ENCODE results near the gene SERPINA6.
"Not testable (repeated sequence)": the region's sequence is repeated elsewhere in the genome, so short reads cannot be mapped to it uniquely, and the experiment has no call there.

Gene SERPINA6

DNA sequence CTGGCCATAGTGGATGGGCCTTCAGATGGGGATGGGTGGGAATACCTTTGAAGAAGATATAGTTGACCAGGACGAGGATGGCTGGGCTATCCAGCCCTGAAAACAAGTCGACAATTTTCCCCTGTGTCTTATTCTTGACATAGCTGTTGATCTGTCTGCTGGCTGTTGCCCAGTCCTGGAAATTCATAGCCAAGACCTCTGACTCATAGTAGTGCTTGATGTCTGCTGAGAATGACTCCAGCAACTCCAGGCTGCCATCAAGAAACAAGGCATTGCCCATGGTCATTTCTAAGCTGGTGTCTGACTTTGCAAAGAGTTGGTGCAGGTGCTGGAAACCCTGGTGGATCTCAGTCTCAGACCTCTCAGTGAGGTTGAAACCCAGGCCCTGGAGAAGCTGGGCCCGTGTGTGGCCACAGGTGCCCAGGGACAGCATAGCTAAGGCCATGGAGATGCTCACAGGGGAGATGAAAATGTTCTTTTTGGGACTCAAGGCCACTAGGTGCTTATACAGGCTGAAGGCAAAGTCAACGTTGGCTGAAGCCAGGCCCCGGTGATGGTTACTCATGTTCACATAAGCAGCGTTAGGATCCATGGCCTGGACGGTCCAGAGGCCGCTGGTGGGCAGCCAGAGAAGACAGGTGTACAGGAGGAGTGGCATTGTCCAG, 9.0 kb downstream of the SERPINA6 start:
- H3K9me3 ChIP-seq (ENCODE audit: control insufficient read depth, insufficient read depth, low read length): no peaks in the 10 kb centered on the region
- no peaks in the 10 kb centered on the region for H3K27me3 ChIP-seq (ENCODE audit: control insufficient read depth, insufficient read depth, low read length)
- H3K4me1 ChIP-seq (ENCODE audit: control insufficient read depth, insufficient read depth, low read length): no peaks in the 10 kb centered on the region
- H3K4me3 ChIP-seq (ENCODE audit: low read depth, low read length): no peak overlapping the region
- H3K9ac ChIP-seq (ENCODE audit: low read depth, low read length): no peak overlapping the region
- no peaks in the 10 kb centered on the region for H3K36me3 ChIP-seq (ENCODE audit: control insufficient read depth, insufficient read depth, low read length)

DNA sequence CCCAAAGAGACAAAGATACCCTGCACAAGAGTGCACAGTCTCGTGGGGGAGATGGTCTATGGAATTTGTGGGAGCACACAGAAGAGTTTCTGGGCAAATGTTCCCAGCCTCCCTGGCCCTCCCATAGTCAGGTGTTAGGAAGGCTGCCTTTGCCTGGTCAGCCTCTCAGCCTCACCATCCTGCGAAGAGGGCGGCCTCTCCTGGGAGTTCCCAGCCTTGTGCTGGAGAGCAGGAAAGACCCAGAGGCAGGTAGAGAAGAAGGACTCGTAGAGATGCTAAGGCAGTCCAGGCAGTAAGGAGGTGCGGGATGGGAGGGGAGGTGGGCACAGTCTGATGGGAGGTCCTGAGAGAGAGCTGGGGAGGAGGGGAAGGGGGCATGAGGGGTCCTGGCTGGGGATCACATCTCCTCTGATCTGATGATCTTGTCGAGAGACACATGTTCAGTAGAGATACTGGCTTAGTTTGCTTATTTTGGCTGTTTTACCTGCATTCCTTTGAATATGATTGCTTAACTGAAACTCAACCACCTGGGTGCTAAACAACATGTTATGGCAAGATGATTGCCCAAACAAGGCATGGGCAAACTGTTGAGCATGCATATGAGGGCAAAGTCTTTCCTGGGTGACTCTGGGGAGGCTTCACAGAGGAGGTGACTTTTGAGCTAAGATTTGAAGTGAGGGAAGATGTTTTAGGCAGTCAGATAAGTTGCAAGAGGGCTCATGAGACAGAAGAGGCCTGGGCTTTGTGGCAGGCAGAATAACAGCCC, 10.5 kb downstream of the SERPINA6 start:
- no peaks in the 10 kb centered on the region for H3K36me3 ChIP-seq (ENCODE audit: control insufficient read depth, insufficient read depth, low read length)
- no peak overlapping the region for H3K9ac ChIP-seq (ENCODE audit: low read depth, low read length)
- H3K4me3 ChIP-seq (ENCODE audit: low read depth, low read length): no peak overlapping the region
- no peaks in the 10 kb centered on the region for H3K27me3 ChIP-seq (ENCODE audit: control insufficient read depth, insufficient read depth, low read length)
- no peaks in the 10 kb centered on the region for H3K9me3 ChIP-seq (ENCODE audit: control insufficient read depth, insufficient read depth, low read length)
- no peaks in the 10 kb centered on the region for H3K4me1 ChIP-seq (ENCODE audit: control insufficient read depth, insufficient read depth, low read length)

DNA sequence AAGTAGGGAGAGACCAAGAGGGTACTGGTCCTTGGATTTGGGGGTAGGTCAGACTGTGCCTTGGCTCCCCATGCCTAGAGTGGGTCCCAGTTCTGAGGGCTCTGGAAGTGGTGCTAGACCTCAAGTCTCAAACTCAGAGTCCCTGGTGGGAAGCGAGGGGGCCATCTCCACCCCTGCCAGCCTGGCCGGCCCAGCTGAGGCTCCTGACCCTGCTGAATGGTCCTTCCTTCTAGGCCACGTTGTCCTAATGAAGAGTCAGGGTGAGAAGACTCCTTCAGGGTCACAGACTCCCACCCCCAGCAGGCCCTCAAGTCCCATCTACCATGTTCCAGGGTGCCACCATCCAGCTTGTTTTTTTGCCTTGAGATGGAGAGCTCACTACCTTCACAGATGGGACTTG, 12.9 kb downstream of the SERPINA6 start:
- Histone ChIP-seq H3K9ac (ENCODE audit: low read depth, low read length) (no peak overlapping the region), H3K9me3 (ENCODE audit: control insufficient read depth, insufficient read depth, low read length) (no peaks in the 10 kb centered on the region), H3K27me3 (ENCODE audit: control insufficient read depth, insufficient read depth, low read length) (no peaks in the 10 kb centered on the region), H3K4me3 (ENCODE audit: low read depth, low read length) (no peak overlapping the region), H3K36me3 (ENCODE audit: control insufficient read depth, insufficient read depth, low read length) (no peaks in the 10 kb centered on the region), H3K4me1 (ENCODE audit: control insufficient read depth, insufficient read depth, low read length) (no peaks in the 10 kb centered on the region)

DNA sequence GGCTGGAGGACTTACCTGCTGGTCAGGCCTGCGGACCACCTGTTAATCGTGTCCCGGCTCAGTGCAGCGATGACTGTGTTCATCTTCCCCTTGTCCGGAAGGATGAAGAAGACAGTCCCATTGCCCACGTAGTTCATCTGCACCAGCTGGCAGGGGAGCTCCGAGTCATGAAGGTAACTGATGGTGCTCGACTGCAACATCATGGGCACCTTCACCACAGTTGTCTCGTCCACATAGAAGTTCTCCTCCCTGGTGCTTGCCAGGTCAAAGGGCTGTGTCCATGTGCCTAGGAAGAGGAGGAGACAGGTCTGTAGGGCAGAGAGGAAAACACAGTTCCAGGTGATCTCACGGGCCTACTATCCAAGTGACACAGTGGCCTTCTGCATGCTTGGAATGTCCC, 13.4 kb downstream of the SERPINA6 start:
- no peak overlapping the region for H3K9ac ChIP-seq (ENCODE audit: low read depth, low read length)
- no peaks in the 10 kb centered on the region for H3K36me3 ChIP-seq (ENCODE audit: control insufficient read depth, insufficient read depth, low read length)
- no peak overlapping the region for H3K4me3 ChIP-seq (ENCODE audit: low read depth, low read length)

DNA sequence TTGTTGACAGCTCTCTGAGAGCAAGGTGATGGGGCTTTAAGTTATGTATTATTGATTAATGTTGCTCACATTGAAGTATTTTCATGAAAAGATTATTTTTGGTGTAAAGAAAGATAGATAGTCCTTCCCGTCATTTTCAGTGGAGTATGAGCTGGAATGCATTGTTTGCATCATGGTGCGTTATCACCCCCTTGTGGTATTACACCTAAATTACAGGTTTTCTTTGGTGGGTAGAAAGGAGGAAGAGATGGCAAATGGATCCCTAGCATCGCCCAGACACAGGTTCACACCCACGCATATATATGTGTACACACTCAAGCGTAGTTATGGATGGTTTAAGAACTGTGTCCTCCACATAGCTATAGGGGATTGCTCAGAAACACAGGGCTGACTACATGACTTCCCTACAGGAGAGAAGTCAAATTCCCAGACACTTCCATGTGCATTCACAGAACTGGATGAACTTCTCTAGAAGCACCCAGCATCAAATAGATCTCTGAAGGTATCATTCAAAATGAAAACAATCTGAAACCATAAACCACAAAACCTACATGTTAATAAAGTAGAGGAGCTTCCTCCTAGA, 15.6 kb downstream of the SERPINA6 start:
- no peaks in the 10 kb centered on the region for H3K27me3 ChIP-seq (ENCODE audit: control insufficient read depth, insufficient read depth, low read length)
- no peaks in the 10 kb centered on the region for H3K36me3 ChIP-seq (ENCODE audit: control insufficient read depth, insufficient read depth, low read length)
- H3K4me1 ChIP-seq (ENCODE audit: control insufficient read depth, insufficient read depth, low read length): no peaks in the 10 kb centered on the region
- H3K9ac ChIP-seq (ENCODE audit: low read depth, low read length): no peak overlapping the region
- H3K4me3 ChIP-seq (ENCODE audit: low read depth, low read length): no peak overlapping the region
- H3K9me3 ChIP-seq (ENCODE audit: control insufficient read depth, insufficient read depth, low read length): no peaks in the 10 kb centered on the region

More for the DNA sequence above, 13.4 kb downstream of the SERPINA6 start:
- H3K9me3 ChIP-seq (ENCODE audit: control insufficient read depth, insufficient read depth, low read length): no peaks in the 10 kb centered on the region
- H3K27me3 ChIP-seq (ENCODE audit: control insufficient read depth, insufficient read depth, low read length): no peaks in the 10 kb centered on the region
- no peaks in the 10 kb centered on the region for H3K4me1 ChIP-seq (ENCODE audit: control insufficient read depth, insufficient read depth, low read length)

DNA sequence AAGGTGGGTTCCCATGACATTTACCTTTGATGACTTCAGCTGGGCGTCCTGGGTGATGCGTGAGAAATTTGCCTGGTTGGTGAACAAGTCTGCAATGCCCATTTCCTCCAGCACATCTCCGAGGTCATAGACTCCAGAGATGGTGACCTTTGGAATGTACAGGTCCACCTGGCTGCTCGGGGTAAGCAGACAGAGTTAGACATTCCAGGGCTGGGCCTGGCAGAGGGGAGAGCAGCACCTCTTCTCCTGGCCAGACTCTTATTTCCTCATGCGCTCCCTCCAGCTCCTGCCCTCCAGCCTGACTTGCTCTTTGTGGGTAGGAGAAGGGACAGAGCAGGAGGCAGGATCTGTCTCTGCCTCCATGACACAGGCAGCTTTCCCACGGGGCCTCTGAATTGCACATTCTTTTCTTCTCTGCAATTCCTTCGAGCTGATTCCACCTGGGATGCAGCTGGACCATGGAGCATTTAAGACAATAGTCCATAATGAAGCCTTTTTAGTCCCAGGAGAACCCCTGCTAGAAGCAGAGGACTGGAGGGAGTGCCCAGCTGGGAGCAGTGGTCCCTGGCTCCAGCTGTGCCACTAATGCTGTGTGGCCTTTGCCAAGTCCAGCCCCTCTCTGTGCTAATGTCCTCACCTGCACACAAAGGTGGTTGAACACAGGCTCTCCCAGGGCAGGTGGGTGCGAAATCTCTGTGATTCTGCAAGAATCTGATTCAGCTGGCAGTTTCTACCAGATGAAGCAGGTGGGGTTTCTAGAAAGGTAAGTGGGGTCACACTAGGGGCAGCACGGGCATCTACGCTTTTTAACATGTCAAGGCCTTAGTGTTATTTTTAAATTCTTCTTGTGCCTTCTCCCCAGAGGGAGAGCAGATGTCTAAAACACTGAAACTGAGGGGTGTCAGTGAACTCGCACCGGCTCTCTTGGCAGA, 16.8 kb downstream of the SERPINA6 start:
- H3K36me3 ChIP-seq (ENCODE audit: control insufficient read depth, insufficient read depth, low read length): no peaks in the 10 kb centered on the region
- no peaks in the 10 kb centered on the region for H3K27me3 ChIP-seq (ENCODE audit: control insufficient read depth, insufficient read depth, low read length)
- no peak overlapping the region for H3K4me3 ChIP-seq (ENCODE audit: low read depth, low read length)
- no peaks in the 10 kb centered on the region for H3K4me1 ChIP-seq (ENCODE audit: control insufficient read depth, insufficient read depth, low read length)
- H3K9me3 ChIP-seq (ENCODE audit: control insufficient read depth, insufficient read depth, low read length): no peaks in the 10 kb centered on the region
- no peak overlapping the region for H3K9ac ChIP-seq (ENCODE audit: low read depth, low read length)

DNA sequence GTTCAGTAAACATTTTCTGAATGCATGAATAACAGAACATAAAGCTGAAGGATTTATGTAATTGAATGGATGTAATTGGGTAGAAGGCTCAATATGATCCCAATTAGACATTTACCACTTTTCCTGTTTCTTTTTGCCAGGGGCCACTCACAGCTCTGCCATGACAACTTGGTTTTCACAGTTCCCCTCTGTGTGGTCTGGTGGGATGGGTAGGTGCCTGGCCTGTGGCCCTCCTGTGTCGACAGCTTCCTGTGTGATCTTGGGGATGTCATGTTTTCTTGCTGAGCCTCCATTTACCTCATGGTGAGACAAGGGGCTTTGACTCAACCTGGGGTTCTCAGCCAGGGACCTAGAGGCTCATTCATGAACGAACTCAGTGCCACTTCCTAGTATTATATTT, 17.5 kb downstream of the SERPINA6 start:
- H3K9ac ChIP-seq (ENCODE audit: low read depth, low read length): no peak overlapping the region
- H3K36me3 ChIP-seq (ENCODE audit: control insufficient read depth, insufficient read depth, low read length): no peaks in the 10 kb centered on the region
- no peaks in the 10 kb centered on the region for H3K4me1 ChIP-seq (ENCODE audit: control insufficient read depth, insufficient read depth, low read length)
- no peak overlapping the region for H3K4me3 ChIP-seq (ENCODE audit: low read depth, low read length)
- no peaks in the 10 kb centered on the region for H3K9me3 ChIP-seq (ENCODE audit: control insufficient read depth, insufficient read depth, low read length)
- no peaks in the 10 kb centered on the region for H3K27me3 ChIP-seq (ENCODE audit: control insufficient read depth, insufficient read depth, low read length)

DNA sequence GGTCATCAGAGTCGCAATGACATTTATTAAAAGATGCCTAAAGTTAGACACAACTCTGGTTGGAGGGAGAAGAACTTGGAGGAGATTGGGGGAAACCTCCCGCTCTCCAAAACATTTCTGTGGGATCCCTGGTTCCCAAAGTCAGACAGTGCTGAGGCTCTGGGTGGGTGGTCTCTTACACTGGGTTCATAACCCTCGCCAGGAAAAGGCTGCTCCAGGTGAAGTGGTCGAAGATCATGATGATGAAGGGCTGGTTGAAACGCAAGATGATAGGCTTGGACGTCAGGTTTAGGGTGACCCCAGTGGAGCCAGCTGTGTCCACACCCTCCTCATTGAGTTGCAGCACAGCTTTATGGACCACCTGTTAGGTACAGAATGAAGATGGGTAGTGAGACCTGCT, 18.9 kb downstream of the SERPINA6 start:
- H3K4me1 ChIP-seq (ENCODE audit: control insufficient read depth, insufficient read depth, low read length): no peaks in the 10 kb centered on the region
- no peak overlapping the region for H3K9ac ChIP-seq (ENCODE audit: low read depth, low read length)
- H3K4me3 ChIP-seq (ENCODE audit: low read depth, low read length): no peak overlapping the region
- no peaks in the 10 kb centered on the region for H3K9me3 ChIP-seq (ENCODE audit: control insufficient read depth, insufficient read depth, low read length)
- no peaks in the 10 kb centered on the region for H3K36me3 ChIP-seq (ENCODE audit: control insufficient read depth, insufficient read depth, low read length)
- no peaks in the 10 kb centered on the region for H3K27me3 ChIP-seq (ENCODE audit: control insufficient read depth, insufficient read depth, low read length)

DNA sequence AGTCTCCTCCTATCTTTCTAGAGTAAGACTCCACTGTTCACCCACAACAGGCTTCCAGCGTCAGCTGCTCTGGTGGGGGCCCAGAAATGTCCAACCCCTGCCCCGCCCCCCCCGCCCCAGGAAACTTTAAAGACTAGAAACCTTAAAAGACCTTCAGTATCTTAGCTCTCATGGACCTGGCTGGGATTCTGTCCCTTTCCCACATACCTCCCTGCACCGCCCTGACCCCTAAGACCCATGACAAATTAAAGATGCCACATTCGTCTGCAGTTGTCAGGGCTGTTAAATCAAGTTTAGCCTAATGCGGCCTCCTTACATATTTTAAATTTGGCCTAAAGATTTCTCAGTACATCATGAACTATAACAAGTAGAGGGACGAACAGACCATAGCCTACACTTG, 20.0 kb downstream of the SERPINA6 start:
- Histone ChIP-seq H3K4me1 (ENCODE audit: control insufficient read depth, insufficient read depth, low read length) (no peaks in the 10 kb centered on the region), H3K9me3 (ENCODE audit: control insufficient read depth, insufficient read depth, low read length) (no peaks in the 10 kb centered on the region), H3K9ac (ENCODE audit: low read depth, low read length) (no peak overlapping the region), H3K27me3 (ENCODE audit: control insufficient read depth, insufficient read depth, low read length) (no peaks in the 10 kb centered on the region), H3K36me3 (ENCODE audit: control insufficient read depth, insufficient read depth, low read length) (no peaks in the 10 kb centered on the region), H3K4me3 (ENCODE audit: low read depth, low read length) (no peak overlapping the region)

DNA sequence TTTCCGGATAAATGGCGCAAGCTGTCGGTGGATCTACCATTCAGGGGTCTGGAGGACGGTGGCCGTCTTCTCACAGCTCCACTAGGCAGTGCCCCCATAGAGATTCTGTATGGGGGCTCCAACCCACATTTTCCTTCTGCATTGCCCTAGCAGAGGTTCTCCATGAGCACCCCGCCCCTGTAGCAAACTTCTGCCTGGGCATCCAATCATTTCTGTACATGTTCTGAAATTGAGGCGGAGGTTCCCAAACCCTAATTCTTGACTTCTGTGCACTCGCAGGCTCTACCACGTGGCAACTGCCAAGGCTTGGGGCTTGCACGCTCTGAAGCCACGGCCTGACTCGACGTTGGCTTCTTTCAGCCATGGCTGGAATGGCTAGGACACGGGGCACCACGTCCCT, 25.0 kb downstream of the SERPINA6 start:
- H3K9ac ChIP-seq (ENCODE audit: low read depth, low read length): no peak overlapping the region

DNA sequence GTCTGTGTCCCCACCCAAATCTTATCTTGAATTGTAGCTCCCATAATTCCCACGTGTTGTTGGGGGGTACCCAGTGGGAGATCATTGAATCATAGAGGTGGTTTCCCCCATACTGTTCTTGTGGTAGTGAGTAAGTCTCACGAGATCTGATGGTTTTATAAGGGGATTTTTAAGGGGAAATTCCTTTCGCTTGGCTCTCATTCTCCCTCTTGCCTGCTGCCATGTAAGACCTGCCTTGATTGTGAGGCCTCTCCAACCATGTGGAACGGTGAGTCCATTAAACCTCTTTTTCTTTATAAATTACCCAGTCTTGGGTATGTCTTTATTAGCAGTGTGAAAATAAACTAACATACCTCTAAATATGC, 27.0 kb downstream of the SERPINA6 start:
- not testable (repeated sequence) for H3K36me3 ChIP-seq (ENCODE audit: control insufficient read depth, insufficient read depth, low read length); H3K4me1 ChIP-seq (ENCODE audit: control insufficient read depth, insufficient read depth, low read length); H3K27me3 ChIP-seq (ENCODE audit: control insufficient read depth, insufficient read depth, low read length); H3K9ac ChIP-seq (ENCODE audit: low read depth, low read length); H3K9me3 ChIP-seq (ENCODE audit: control insufficient read depth, insufficient read depth, low read length); H3K4me3 ChIP-seq (ENCODE audit: low read depth, low read length)

More for the DNA sequence above, 25.0 kb downstream of the SERPINA6 start:
- Histone ChIP-seq H3K4me3 (ENCODE audit: low read depth, low read length) (no peak overlapping the region), H3K27me3 (ENCODE audit: control insufficient read depth, insufficient read depth, low read length) (no peaks in the 10 kb centered on the region), H3K4me1 (ENCODE audit: control insufficient read depth, insufficient read depth, low read length) (no peaks in the 10 kb centered on the region), H3K36me3 (ENCODE audit: control insufficient read depth, insufficient read depth, low read length) (no peaks in the 10 kb centered on the region), H3K9me3 (ENCODE audit: control insufficient read depth, insufficient read depth, low read length) (no peaks in the 10 kb centered on the region)

Data from iPS-15b (cell line).